Natural killer cell (primary cell): ENCODE data around the gene SCTR. TPM values are rescaled to one million over a fixed set of nuclear protein-coding genes. Genes with fewer than 3 reads are reported as not detected.

Source experiments
- ATAC-seq, 3 donors: fragments of 150-1000 bp in 2 of 3; fragments of 200-7000 bp in 1 of 3; cut with Tn5 transposase; 1 replicate in 1 of 3; 2 replicates in 2 of 3; pipeline ENCODE4 v1.10.0; 2021; ENCODE audit warnings: mild to moderate bottlenecking in 2 of 3, moderate library complexity in 2 of 3
- DNase-seq, 2 donors: peaks; one replicate each; pipeline versions ENCODE4 v3.0.0 to v3.0.0-alpha.2; 2013 to 2021; ENCODE audit warnings: mixed read lengths in 1 of 2
- H3K27ac ChIP-seq: one replicate; pipeline ENCODE4 v1.5.1; 2013; ENCODE audit warnings: mild to moderate bottlenecking, low read length
- H3K27me3 ChIP-seq: one replicate; pipeline ENCODE4 v1.6.1; 2013; ENCODE audit warnings: low read length; ENCODE audit not compliant: control insufficient read depth, insufficient read depth
- H3K36me3 ChIP-seq: one replicate; pipeline ENCODE4 v1.6.1; 2013; ENCODE audit warnings: low read length; ENCODE audit not compliant: control insufficient read depth, insufficient read depth
- H3K4me1 ChIP-seq: one replicate; pipeline ENCODE4 v1.6.1; 2013; ENCODE audit warnings: low read length; ENCODE audit not compliant: control insufficient read depth, insufficient read depth
- H3K4me3 ChIP-seq: one replicate; pipeline ENCODE4 v1.5.1; 2013; ENCODE audit warnings: low read length
- H3K9me3 ChIP-seq: one replicate; pipeline ENCODE4 v1.6.1; 2013; ENCODE audit warnings: low read length; ENCODE audit not compliant: control insufficient read depth, insufficient read depth
- H3K27ac Mint-ChIP-seq, 2 donors: one replicate each; pipeline ENCODE4 v1.8.0; 2022; ENCODE audit warnings: mild to moderate bottlenecking in 2 of 2, mixed read lengths in 2 of 2, moderate library complexity in 1 of 2
- H3K27me3 Mint-ChIP-seq, 2 donors: one replicate each; pipeline ENCODE4 v1.8.0; 2022; ENCODE audit warnings: low read depth in 2 of 2, mixed read lengths in 2 of 2
- H3K36me3 Mint-ChIP-seq: one replicate; pipeline ENCODE4 v1.8.0; 2022; ENCODE audit warnings: mixed read lengths
- H3K4me1 Mint-ChIP-seq, 2 donors: one replicate each; pipeline ENCODE4 v1.8.0; 2022; ENCODE audit warnings: mixed read lengths in 2 of 2
- H3K4me3 Mint-ChIP-seq: one replicate; pipeline ENCODE4 v1.8.0; 2022; ENCODE audit warnings: mild to moderate bottlenecking, moderate library complexity, mixed read lengths
- H3K9me3 Mint-ChIP-seq, 2 donors: one replicate each; pipeline ENCODE4 v1.8.0; 2022; ENCODE audit warnings: mixed read lengths in 2 of 2
- CTCF ChIP-seq: fragments of 200-600 bp; IDR thresholded peaks from one replicate; pipeline ENCODE4 v1.8.0; 2022; ENCODE audit warnings: antibody characterized with exemption
- WGBS: methylation state at CpG from one replicate; pipeline ENCODE4 v1.1.7; 2013; ENCODE audit warnings: missing lambda C conversion rate; ENCODE audit not compliant: insufficient coverage; 5-methylcytosine and 5-hydroxymethylcytosine counted together
- intact Hi-C: fragments of 100-400 bp; cut with micrococcal nuclease; formaldehyde crosslinking; loops from one replicate; pipeline ENCODE4 v1.14.2; 2022
- total RNA-seq, 4 donors: library from RNA; stranded (reverse); fragments of 120-200 nt in 1 of 4; gene quantifications; one replicate each; pipeline versions ENCODE4 v1.2.3 to v1.2.4, GENCODE V29; 2013 to 2022

SCTR gene
- total RNA-seq, 3 donors from 2014 or later (not counting 1 experiment from before 2014, with no cell fraction given), result not detected

- no peaks in the 10 kb centered on the region for H3K36me3 ChIP-seq
- Mint-ChIP-seq H3K27ac (no peak overlapping the region), H3K36me3 (no peaks in the 10 kb centered on the region), H3K4me1 (no peaks in the 10 kb centered on the region), H3K4me3 (no peak overlapping the region), H3K27me3 (peaks cover 19 to 46% of the 10 kb centered on the region in 2 donors), H3K9me3 (no peaks in the 10 kb centered on the region)
- H3K9me3 ChIP-seq, result no peaks in the 10 kb centered on the region
- ATAC-seq, result no peak
- no peak for DNase-seq
- intact Hi-C loops, result no loop called here
- H3K4me1 ChIP-seq, result no peaks in the 10 kb centered on the region
- H3K4me3 ChIP-seq, result no peak overlapping the region
- H3K27ac ChIP-seq, result no peak overlapping the region
- 76% methylated on average over 3 of the region's 3 CpGs for WGBS
- TF ChIP-seq CTCF, result no peak
- peaks cover 3% of the 10 kb centered on the region for H3K27me3 ChIP-seq
Observed at GRCh38 chr2:119449521-119449920, 74.8 kb downstream of the SCTR start.

GRCh38 chr2:119448427-119449141 is 75.7 kb downstream of the SCTR start:
- intact Hi-C loops, result no loop called here
- H3K36me3 Mint-ChIP-seq, result no peaks in the 10 kb centered on the region
- no peak overlapping the region for H3K27ac ChIP-seq
- 87% methylated on average over 9 of the region's 9 CpGs for WGBS
- H3K4me1 Mint-ChIP-seq, result no peaks in the 10 kb centered on the region
- no peak for ATAC-seq
- no peak overlapping the region for H3K4me3 Mint-ChIP-seq
- no peaks in the 10 kb centered on the region for H3K9me3 ChIP-seq
- no peaks in the 10 kb centered on the region for H3K9me3 Mint-ChIP-seq
- no peaks in the 10 kb centered on the region for H3K36me3 ChIP-seq
- H3K4me1 ChIP-seq, result no peaks in the 10 kb centered on the region
- no peak for DNase-seq
- H3K27me3 ChIP-seq, result peaks cover 3% of the 10 kb centered on the region
- no peak overlapping the region for H3K4me3 ChIP-seq
- H3K27ac Mint-ChIP-seq, result no peak overlapping the region
- H3K27me3 Mint-ChIP-seq, result peaks cover 15 to 40% of the 10 kb centered on the region in 2 donors
- no peak for TF ChIP-seq CTCF

- intact Hi-C loops, result no loop called here
- WGBS, result 65% methylated on average over 8 of the region's 9 CpGs
- H3K27ac Mint-ChIP-seq, result no peak overlapping the region
- Histone ChIP-seq H3K4me3 (no peak overlapping the region), H3K9me3 (no peaks in the 10 kb centered on the region), H3K27ac (no peak overlapping the region), H3K27me3 (peaks cover 3% of the 10 kb centered on the region), H3K36me3 (no peaks in the 10 kb centered on the region), H3K4me1 (no peaks in the 10 kb centered on the region)
- no peak for TF ChIP-seq CTCF
- H3K9me3 Mint-ChIP-seq, result no peaks in the 10 kb centered on the region
- DNase-seq (no peak), ATAC-seq (no peak)
- H3K36me3 Mint-ChIP-seq, result no peaks in the 10 kb centered on the region
- H3K4me3 Mint-ChIP-seq, result no peak overlapping the region
- H3K27me3 Mint-ChIP-seq, result peaks cover 12 to 31% of the 10 kb centered on the region in 2 donors
- H3K4me1 Mint-ChIP-seq, result no peaks in the 10 kb centered on the region
Observed at GRCh38 chr2:119446037-119446436, 78.2 kb downstream of the SCTR start.

- DNase-seq (no peak), ATAC-seq (no peak)
- no peaks in the 10 kb centered on the region for H3K4me1 Mint-ChIP-seq
- no peak for TF ChIP-seq CTCF
- Histone ChIP-seq H3K9me3 (no peaks in the 10 kb centered on the region), H3K27ac (no peak overlapping the region), H3K27me3 (peaks cover 3% of the 10 kb centered on the region), H3K4me3 (no peak overlapping the region), H3K4me1 (no peaks in the 10 kb centered on the region), H3K36me3 (no peaks in the 10 kb centered on the region)
- no peaks in the 10 kb centered on the region for H3K9me3 Mint-ChIP-seq
- intact Hi-C loops, result no loop called here
- H3K36me3 Mint-ChIP-seq, result no peaks in the 10 kb centered on the region
- H3K27ac Mint-ChIP-seq, result no peak overlapping the region
- H3K4me3 Mint-ChIP-seq, result no peak overlapping the region
- peaks cover 6 to 15% of the 10 kb centered on the region in 2 donors for H3K27me3 Mint-ChIP-seq
- WGBS, result 91% methylated on average over 10 of the region's 11 CpGs
Observed at GRCh38 chr2:119442850-119443249, 81.4 kb downstream of the SCTR start.
